ENCODE data around the gene PLET1.
A peak's percentile ranks its signal among the peaks of the same experiment; 100 is the strongest.

Gene PLET1

DNA sequence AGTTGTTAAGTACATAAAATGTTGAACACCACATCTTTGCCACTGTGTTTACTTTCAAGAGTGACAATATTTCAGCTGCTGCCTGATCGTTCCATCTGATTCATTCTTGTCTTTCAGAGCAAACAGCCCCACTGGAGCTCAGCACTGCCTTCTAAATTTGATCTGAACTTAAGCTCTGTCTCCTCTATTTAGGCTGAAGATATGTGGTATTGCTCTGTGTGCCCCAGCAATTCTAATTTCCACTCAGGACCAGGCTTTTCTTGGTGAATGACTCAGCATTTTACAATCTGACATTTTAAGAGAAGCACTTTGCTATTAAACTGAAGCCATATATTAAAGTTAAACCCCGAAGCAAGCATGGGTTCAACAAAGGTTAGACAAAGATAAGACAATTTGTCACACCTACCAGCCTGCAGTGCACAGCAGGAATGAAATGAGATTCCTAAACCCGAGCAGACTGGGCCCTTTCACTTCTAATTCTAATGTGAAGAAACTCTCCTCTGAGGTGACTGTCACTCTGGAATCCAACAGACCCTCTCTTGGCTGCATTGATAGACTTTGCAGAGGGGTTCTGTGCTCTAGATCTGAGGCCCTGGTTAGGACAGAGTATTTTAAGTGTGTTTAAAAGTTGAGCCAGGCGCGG, 41.7 kb upstream of the PLET1 start:
- H3K4me3 ChIP-seq (replicated peaks; ENCODE audit: low read depth, low read length): no peak overlapping the region
- no peak for TF ChIP-seq CTCF (IDR thresholded peaks at IDR 0.05; ENCODE audit: low read length, missing control alignments)
- DNase-seq (ENCODE audit: low read depth): peak; percentile 28

- no peak for TF ChIP-seq CTCF (IDR thresholded peaks at IDR 0.05; ENCODE audit: low read length, missing control alignments)
- no peak overlapping the region for H3K4me3 ChIP-seq (replicated peaks; ENCODE audit: low read depth, low read length)
- no peak for DNase-seq (ENCODE audit: low read depth)
Observed at GRCh38 chr11:112300094-112300786, 39.6 kb upstream of the PLET1 start.

DNA sequence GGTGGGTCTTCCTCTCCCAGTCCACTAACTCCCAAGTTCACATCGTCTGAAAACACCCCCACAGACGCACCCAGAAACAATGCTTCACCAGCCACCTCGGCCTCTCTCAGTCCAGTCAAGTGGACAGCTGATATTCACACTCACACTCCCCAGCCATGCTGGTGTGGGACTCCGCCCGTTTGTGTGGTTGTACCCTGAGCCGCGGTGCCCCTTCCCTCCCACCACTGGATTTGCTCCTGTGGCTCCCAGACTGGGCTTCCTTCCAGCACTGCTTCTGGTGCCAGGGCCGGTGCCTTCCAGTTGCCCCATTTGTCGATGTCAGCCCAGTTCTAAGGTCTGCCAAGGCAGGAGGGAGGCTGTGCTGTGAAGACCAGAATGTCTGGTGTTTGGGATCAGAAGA, 37.9 kb upstream of the PLET1 start:
- no peak for DNase-seq (ENCODE audit: low read depth)
- no peak for TF ChIP-seq CTCF (IDR thresholded peaks at IDR 0.05; ENCODE audit: low read length, missing control alignments)
- no peak overlapping the region for H3K4me3 ChIP-seq (replicated peaks; ENCODE audit: low read depth, low read length)

DNA sequence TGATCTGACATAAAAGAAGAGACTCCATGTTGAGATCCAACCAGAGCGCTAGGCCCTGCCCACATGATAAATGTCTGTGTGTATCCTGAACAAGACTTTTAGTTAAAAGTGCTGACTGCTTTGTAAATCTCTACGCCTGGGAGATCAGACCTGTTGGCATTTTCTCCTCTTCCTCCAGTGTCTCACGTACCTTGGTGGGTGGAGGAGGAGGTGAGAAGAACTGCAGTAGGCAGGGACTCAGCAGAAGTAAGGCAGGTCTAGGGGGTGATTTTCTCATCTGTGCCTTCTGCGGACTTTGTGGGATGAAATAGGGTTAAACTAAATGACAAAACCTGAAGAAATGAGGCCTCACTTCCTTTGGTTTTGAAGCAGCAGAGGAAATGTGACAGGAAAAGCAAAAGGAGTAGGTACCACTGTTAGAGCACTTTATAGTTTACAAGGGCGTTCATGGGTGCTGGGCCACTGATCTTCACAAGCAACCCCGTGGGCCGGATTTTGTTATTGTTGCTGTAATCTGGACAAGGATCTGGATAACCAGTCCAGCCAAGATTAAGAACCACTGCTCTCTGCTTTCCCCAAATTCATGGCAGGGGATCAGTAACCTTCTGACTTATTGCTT, 36.7 kb upstream of the PLET1 start:
- TF ChIP-seq CTCF (IDR thresholded peaks at IDR 0.05; ENCODE audit: low read length, missing control alignments): no peak
- H3K4me3 ChIP-seq (replicated peaks; ENCODE audit: low read depth, low read length): no peak overlapping the region
- DNase-seq (ENCODE audit: low read depth): no peak

GRCh38 chr11:112296044-112296443, 35.4 kb upstream of the PLET1 start:
- TF ChIP-seq CTCF (IDR thresholded peaks at IDR 0.05; ENCODE audit: low read length, missing control alignments): no peak
- no peak for DNase-seq (ENCODE audit: low read depth)
- H3K4me3 ChIP-seq (replicated peaks; ENCODE audit: low read depth, low read length): no peak overlapping the region

DNA sequence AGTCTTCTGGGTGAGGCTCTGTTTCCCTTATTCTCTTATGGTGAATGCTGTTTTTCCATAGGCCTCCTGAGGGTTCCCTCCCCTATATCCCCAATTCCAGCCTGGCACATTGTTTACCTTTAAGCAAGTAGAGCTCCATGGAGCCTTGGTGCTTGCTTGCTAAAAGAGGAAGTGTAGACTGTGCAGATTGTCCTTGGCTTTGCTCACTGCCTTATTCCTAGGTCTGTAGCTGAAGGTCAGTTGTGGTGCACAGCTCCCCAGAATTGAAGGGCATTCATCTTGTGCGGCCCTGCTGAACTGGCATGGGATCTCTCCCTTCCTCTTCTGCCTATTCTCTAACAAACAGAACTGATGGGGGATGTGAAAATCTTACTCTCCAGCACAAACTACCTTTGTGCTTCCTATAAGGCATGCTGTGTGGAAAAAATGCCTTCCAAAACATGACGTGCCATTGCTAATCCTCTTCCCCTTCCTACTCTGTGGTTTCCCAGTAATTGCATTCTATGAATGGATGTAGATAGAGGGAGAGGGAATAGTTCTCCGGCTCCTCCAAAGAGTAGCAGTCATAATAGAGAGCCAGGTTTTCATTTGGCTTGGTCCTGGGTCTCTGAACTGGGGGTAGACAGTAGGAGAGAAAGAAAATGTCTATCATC, 34.2 kb upstream of the PLET1 start:
- TF ChIP-seq CTCF (IDR thresholded peaks at IDR 0.05; ENCODE audit: low read length, missing control alignments): no peak
- H3K4me3 ChIP-seq (replicated peaks; ENCODE audit: low read depth, low read length): no peak overlapping the region
- no peak for DNase-seq (ENCODE audit: low read depth)

All from fibroblast of pulmonary artery (primary cell).